Stimulated activated CD8-positive, alpha-beta memory T cell treated with anti-CD3 and anti-CD28 coated beads, Interleukin-12 subunit alpha, Interleukin-12 subunit beta, amount 100 ng/mL, for 1 hour (primary cell): ENCODE results near the gene ZRANB1.

Experiments
- DNase-seq: peaks from one replicate; pipeline ENCODE4 v3.0.0-alpha.2; 2020; ENCODE audit warnings: low read depth

ZRANB1 gene

GRCh38 chr10:125005312-125006187 lies 63.6 kb downstream of the ZRANB1 start:
- no peak for DNase-seq

DNA sequence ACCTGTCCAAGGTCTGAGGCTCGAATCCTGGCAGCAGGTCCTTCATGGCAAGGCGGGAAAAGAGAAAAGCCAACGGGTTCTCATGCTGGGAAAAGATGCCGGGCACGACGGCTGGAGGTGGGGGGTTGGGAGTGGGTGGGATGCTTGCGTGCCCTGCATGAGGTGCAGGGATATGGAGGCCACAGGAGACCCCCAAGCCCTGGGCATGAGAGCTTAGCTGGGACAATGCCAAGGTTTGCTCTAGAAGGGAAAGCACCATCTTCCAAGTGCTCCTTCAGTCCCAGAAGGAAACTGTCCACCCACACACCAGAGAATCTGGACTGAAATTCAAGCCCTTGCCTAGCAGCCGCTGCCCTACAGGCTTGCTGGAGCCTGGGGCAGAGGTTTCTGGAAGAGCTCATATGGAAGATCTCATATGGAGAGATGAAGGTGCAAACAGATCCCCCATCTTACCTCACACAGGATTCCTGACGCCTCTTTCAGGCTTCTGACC lies 64.3 kb downstream of the ZRANB1 start:
- DNase-seq: no peak

GRCh38 chr10:125006921-125007426 lies 65.1 kb downstream of the ZRANB1 start:
- no peak for DNase-seq

GRCh38 chr10:125007436-125007835 lies 65.5 kb downstream of the ZRANB1 start:
- DNase-seq: no peak

DNA sequence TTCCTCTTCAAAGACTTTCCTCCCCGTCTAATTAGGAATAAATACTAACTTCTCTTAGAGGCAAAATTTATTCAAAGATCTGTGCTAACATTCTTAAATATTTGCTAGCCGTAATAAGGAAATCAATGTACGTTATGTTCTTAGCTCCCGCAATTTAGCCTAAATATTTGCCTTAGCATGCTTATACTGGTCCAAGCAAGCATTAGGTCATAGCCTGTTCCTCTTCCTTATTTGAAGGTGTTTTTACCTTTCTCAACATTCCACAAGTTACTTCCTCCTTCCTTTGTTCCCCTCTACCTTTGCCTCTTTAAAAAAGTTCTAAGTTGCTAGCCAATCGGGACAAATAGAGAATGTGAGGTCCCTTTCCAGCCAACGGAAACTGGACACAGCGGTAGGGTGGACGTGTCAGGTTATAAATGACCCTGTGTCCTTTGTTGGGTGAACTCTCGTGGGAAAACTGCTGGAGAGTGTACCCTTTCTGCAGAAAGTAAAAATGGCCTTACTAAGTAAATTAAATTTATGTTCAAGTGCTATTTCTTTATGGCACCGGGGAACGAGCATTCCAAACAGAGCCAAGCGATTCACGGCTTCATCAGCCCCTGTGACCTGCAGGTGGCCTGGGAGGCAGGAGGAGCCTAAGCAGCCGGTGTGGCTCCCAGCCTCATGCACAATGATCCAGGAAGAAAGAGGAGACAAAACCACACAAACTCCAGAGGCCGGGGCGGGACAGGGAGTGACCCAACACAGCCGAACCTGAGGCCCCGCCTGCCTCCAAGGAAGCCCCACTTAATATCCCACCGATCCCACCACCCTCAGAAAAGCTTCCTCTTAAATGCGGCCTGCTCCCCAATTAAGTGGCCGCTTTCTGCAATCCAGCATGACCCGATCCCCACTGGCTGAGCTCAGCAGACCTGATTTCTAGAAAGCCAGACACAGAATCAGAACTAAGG lies 67.0 kb downstream of the ZRANB1 start:
- no peak for DNase-seq

GRCh38 chr10:125009661-125010161 lies 67.8 kb downstream of the ZRANB1 start:
- no peak for DNase-seq

DNA sequence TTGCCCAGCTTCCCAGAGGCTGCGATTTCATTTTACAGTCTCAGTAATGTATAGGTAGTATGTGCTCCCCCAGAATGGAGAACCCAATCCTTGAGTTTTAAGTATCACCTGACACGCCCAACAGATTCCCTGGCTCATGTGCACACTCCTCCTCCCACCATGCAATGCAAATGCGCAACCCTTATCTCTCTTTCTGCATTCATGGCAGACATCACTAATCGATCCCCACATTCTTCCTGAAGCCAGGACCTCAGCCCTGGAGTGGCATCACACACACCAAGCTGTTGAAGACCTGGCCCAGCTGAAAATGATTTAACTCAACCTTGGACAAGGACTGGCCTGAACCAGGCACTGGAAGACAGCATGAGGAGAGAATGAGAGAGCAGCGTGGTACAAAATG lies 68.4 kb downstream of the ZRANB1 start:
- DNase-seq: no peak

DNA sequence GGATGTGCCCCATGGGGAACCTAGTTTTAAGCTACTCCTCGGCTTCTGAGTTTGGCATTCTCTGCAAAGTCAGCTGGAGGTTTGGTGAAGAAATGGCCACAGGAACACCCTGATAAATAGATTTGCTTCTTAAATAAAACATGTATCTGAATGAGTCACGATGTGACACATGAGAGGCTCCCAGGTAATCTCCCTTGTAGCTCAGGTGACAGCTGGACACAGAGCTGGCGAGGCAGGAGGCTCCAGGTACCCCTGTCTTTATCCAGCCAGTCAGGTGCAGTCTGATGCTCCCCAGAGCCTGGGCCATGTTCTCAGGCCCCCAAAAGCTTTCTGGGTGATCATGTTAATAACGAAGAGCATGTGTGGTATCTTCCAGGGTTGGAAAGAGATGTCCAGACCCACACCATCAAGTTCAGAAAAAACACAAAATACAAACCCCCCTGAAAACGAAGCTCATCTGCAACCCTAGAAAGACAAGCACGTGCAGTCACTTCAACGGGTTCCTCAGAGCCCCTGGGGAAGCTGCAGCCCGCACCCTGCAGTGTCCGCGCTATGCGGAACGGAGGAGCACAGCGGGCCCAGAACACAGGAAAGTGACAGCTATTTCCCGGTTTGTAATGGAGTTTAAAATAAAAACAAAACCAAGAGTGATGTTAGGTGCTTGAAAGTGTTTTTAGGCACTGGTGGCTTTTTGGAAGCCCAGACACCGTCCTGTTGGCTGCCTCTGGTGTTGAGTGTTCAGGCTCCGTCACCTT lies 69.4 kb downstream of the ZRANB1 start:
- DNase-seq: no peak

DNA sequence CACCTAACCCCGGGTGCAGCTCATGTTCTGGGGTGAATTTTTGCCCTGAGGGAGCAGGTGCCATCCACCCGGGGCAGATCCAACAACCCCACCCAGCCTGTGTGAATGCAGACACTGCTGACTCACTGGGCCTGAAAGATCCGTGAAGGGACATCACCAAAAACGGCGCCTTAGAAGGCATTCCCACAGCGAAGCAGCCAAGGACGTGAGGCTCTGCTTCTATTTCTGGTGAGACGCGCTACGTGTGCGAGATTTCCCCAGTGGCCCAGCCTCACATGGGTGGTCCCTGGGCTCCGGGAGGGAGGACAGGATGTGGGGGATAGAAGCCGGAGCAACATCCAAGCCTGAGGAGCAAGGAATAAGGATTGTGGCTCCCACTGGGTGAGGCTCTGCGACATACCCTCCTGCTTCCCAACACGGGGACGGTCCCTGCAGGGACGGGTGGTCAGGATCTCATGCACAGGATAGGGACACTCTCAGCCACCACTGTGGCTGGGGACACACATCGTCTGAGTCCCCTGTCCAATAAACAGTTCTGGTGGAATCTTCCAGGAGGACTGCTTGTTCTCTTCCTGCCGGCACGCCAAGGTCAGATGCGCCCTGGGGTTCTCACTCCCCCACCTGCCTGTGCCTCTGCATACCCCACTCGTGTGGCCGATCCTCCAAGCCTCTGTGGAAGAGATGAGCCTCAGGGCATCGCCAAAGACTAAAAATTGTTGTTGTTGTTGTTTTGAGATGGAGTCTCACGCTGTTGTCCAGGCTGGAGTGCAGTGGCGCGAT lies 70.2 kb downstream of the ZRANB1 start:
- no peak for DNase-seq

- no peak for DNase-seq
Observed at GRCh38 chr10:125012851-125013528, 71.1 kb downstream of the ZRANB1 start.

DNA sequence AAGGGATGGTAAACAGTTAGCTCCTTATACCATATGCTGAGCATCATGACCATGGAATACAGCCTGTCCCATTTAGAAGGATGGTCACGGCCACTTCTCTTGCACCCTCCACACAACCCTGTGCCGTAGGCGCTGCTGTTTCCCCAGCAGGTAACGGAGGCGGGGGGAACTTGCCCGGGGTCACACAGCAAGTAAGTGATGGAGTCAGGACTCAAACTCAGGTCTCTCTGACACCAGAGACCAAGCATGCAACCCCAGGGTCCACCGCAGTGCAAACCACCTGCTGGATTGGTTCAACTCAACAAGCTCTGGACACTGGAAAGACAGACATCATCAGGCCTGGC lies 71.6 kb downstream of the ZRANB1 start:
- DNase-seq: no peak

DNA sequence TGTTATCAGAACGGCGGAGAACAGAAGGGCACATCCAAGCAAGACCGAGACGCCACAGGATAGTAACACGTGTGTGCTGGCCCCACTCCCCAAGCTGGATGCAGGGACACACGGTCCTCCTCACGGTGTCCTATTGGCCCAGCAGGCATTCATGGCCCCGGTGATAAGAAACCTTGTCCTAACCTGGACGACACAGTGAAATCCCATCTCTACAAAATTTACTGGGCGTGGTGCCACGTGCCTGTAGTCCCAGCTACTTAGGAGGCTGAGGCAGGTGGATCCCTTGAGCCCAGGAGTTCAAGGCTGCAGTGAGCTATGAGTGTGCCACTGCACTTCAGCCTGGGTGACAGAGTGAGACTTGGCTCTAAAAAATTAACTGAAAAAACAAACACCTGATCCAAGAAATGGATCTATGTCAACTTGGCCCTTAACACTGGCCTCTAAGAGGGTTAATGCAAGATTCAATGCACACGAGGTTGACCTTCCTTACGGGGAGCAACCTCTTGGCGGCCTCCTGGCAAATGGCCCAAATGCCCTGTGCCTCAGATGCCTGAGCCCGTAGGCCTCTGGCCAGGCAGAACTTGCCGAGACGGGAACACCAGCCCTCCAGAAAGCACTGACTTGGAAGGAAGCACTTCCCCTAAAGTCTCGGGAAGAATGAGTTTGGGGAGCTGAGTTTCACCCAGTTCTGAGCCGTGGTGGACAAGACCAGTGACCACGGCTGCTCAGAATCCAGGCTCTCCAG lies 72.3 kb downstream of the ZRANB1 start:
- no peak for DNase-seq

DNA sequence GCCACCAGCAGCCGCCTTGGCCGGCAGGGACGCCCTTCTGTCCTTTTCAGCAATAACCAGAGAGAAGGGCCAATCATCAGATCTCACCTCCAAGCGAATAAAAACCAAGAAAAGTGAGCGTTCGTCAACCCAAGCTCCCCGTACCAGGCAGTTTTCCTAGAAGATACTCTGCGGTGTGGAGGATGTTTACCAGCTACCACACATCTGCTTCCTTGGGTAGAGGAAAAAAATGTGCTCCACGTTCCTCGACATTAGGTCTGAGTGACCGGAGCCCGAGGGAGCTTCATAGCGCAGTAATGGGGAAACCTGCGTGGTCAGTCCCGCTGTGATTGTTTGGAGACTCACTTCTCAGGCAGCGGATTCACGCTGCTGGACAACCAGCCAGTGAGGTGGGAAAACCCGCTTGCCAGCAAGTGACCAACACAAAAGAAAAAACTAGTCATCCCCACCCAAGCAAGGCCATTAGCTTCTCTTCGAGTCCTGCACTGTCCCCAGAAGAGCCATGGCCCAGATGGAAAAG lies 73.0 kb downstream of the ZRANB1 start:
- DNase-seq: no peak

- peak; percentile 6 for DNase-seq
Observed at GRCh38 chr10:125015356-125015944, 73.5 kb downstream of the ZRANB1 start.

- no peak for DNase-seq
Observed at GRCh38 chr10:125016123-125016522, 74.2 kb downstream of the ZRANB1 start.

GRCh38 chr10:125016611-125017202 lies 74.8 kb downstream of the ZRANB1 start:
- no peak for DNase-seq

DNA sequence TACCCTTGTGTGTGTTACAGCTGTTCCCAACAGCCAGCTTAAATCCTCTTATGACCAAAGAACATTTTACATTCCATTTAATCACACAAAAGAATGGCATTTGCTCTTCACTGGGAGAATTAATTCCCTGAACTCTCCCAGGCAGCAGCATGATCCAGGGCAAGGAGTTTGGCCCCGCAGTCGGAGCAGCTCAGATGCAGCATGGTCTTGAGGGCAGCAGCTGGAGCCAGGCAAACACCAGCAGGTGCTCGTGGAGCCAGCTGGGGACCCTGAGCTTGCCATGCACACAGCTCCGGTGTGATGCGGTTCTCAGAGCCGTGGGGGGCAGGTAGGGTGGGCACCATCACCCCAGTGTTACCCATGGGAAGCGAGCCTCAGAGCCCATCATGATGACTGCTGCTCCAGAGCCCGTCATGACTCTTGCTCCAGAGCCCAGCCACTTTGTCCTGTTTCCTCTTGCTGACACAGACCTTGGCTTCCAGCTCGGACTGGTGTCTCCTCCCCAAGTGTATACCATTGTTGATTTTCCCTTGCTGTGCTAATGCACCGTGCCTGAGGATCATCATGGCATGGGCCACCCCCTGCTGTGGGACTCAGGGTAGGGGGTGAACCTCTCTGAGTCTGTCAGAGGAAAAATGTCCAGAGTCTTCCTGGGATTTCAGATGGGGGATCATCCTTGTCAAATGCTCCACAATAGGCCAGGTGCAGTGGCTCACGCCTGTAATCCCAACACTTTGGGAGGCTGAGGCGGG lies 75.8 kb downstream of the ZRANB1 start:
- no peak for DNase-seq
